ENCODE results near the gene DPY30.
"Not testable (repeated sequence)": the region's sequence is repeated elsewhere in the genome, so short reads cannot be mapped to it uniquely, and the experiment has no call there.

Gene DPY30

DNA sequence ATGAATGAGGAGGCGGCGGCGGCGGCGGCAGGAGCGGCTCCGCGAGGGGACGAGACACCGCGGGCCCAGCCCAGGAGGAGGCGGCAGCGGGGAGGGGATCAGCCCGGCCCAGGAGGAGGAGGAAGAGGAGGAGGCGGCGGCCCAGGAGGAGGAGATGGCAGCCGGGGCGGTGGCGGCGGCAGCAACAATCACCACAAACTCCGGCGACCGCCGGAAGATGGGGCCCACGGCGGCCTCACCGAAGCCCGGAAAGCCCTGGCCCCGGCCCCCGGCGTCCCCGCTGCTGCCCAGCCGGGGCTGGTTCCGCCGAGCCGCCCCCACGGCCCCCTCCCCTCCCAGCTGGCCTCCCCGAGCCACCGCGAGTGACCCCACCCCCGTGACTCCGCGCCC, 29.3 kb downstream of the DPY30 start:
- H3K4me3 ChIP-seq (ENCODE audit: low read depth, low read length): not testable (repeated sequence)

DNA sequence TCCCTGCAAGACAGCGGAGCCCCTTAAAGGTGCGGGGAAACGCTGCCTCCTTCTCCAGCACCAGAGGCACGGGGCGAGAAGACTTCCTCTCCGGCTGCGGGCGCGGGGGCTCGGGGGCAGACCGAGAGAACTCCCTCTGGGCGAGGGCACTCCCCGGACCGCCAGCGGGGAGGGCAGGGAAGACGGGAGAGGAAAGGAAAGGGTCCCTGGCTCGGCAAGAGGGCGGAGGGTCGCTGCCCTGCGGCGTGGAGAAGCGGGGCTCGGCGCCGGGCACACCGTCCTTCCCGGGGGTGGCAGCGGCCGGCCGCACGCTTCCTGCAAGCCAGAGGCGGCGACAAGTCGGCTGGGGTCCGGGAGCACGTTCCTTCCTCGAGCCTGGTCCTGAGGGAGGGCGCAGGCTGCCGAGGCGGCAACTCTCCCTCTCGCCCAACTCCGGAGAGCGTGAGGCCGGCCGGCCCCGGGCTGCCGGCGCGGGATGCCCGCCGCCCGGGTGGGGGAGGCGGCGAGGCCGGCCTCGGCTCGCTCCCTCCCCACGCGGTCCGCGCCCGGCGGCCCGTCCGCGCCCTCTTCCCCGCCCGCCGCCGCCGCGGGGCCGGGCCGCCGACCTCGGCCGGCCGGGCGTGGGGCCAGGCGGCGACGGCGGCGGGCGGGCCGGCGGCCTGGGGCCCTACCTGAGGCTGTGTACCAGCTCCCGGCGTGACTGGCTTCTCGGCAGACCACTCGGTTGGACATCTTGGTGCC, 29.9 kb downstream of the DPY30 start:
- peak overlapping the region; percentile 74 for H3K4me3 ChIP-seq (ENCODE audit: low read depth, low read length)

DNA sequence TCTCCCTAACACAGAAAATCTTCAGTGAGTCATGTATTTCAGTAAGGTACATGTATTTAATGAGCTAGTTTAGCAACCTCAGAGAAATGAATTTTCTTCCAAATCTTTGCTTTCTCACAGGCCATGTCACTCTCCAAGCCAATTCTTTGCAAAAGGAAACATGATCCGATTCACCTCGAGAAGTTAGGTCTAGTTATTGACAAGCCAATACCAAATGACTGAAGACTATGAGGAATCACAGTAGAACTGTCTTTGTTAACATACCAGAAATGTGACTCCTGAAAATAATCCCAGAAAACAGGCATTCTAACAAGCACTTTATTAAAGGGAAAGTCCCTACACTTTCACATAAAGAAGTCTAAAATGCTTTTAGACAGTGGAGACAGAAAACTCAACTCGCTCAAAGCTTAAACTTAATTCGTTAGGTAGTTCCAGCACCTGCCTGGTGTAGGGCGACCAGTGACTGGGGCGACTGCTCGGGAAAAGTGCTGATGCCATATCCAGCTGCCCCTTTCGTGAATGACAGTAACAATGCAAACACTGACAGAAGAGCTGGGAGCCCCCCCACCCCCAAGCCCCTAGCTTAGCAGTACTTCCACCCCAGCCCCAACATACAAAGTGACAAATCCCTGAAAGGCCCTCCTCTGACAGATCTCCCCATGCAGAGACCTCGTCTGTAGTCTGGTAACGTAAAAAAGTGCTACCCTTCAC, 30.6 kb downstream of the DPY30 start:
- H3K4me3 ChIP-seq (ENCODE audit: low read depth, low read length): peak overlapping the region; percentile 74

- no peak overlapping the region for H3K4me3 ChIP-seq (ENCODE audit: low read depth, low read length)
Observed at GRCh38 chr2:32007121-32007391, 32.5 kb downstream of the DPY30 start.

DNA sequence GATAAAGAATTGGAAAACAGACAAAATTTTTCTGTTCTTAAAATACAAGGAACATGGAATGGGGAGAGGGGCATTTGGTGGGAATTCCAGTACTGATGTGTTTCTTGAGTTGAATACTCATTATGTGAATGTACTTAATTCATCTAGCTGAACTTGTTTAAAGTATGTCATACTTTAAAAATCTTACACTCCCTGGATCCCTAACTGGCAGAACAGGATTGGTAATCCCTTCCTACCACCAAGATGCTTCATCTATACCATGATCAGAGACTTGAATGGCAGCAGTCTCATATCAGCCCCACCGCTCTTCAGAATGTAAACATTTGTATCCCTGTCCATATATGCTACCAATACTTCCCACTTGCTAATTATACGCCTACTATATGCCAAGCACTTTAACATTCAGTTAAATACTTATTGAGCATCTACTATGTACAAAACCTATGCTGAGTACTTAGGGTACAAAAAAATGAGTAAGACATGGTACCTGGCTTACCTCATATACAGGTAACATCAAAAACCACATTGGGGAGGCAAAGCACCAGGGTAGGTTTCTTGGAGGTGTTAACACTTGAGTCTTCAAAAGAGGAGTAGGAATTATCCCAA, 34.1 kb downstream of the DPY30 start:
- H3K4me3 ChIP-seq (ENCODE audit: low read depth, low read length): no peak overlapping the region

GRCh38 chr2:32003791-32004190, 35.8 kb downstream of the DPY30 start:
- no peak overlapping the region for H3K4me3 ChIP-seq (ENCODE audit: low read depth, low read length)

GRCh38 chr2:32002406-32002805, 37.2 kb downstream of the DPY30 start:
- H3K4me3 ChIP-seq (ENCODE audit: low read depth, low read length): no peak overlapping the region

- no peak overlapping the region for H3K4me3 ChIP-seq (ENCODE audit: low read depth, low read length)
Observed at GRCh38 chr2:31999438-31999837, 40.2 kb downstream of the DPY30 start.

GRCh38 chr2:31998731-31999383, 40.7 kb downstream of the DPY30 start:
- H3K4me3 ChIP-seq (ENCODE audit: low read depth, low read length): no peak overlapping the region

- no peak overlapping the region for H3K4me3 ChIP-seq (ENCODE audit: low read depth, low read length)
Observed at GRCh38 chr2:31997653-31998052, 42.0 kb downstream of the DPY30 start.

DNA sequence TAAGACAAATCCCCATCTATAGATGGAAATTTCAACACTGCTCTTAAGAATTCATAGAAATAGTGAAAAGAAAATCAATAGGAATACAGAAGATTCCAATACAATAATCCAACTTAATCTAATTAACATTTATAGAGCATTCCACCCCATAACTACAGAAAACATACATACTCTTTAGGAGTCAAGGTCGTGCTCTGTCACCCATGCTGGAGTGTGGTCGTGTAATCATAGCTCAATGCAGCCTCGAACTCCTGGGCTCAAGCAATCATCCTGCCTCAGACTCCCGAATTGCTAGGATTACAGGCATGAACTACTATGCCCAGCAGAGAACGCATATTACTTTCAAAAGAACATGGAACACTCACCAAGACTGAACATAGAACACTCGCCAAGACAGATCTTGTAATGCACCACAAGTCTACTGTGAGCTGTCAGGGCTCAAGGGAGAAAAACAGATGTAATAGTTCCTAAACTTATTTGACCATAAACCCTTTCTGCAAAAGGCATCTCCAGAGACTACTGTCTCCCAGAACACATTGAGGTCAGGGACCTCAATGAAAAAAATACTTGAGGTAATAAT, 42.9 kb downstream of the DPY30 start:
- H3K4me3 ChIP-seq (ENCODE audit: low read depth, low read length): no peak overlapping the region

DNA sequence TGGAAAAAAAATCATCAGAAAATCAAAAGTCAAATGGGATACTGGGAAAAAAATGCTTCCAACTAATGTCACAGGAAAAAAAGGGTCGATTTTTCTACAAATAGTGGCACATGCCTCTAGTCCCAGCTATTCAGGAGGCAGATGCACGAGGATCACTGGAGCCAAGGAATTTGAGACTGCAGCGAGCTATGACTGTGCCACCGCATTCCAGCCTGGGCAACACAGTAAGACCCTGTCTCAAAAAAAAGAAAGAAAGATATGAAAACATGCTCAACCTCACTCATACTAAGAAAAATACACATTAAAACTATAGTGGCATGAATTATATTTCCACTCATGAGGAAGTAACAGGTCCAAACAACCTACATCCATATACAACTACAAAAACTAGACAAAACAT, 46.7 kb downstream of the DPY30 start:
- H3K4me3 ChIP-seq (ENCODE audit: low read depth, low read length): no peak overlapping the region

DNA sequence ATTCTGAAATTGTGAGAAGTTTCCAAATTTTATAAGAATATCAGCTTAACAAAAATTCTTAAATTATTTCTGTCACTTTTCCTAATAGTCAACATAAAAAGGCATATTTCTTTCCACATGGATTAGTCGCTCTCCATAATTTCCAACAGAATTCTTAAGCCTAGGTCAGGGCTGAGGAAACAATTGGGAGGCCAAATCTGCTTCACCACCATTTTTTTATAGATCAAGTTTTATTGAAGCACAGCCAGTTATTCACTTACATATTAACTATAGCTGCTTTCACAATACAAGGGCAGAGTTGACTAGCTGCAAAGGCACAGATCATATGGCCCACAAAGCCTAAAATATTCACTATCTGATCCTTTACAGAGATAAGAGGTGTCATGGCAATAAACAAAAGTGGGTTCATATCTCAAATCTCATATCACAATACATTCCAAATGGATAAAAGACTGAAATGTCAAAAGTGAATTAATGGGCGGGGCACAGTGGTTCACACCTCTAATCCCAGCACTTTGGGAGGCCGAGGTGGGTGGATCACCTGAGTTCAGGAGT, 47.5 kb downstream of the DPY30 start:
- H3K4me3 ChIP-seq (ENCODE audit: low read depth, low read length): no peak overlapping the region

- no peak overlapping the region for H3K4me3 ChIP-seq (ENCODE audit: low read depth, low read length)
Observed at GRCh38 chr2:31989946-31990345, 49.7 kb downstream of the DPY30 start.

- no peak overlapping the region for H3K4me3 ChIP-seq (ENCODE audit: low read depth, low read length)
Observed at GRCh38 chr2:31987454-31988220, 52.0 kb downstream of the DPY30 start.

- H3K4me3 ChIP-seq (ENCODE audit: low read depth, low read length): no peak overlapping the region
Observed at GRCh38 chr2:31986906-31987305, 52.7 kb downstream of the DPY30 start.

- no peak overlapping the region for H3K4me3 ChIP-seq (ENCODE audit: low read depth, low read length)
Observed at GRCh38 chr2:31983762-31984467, 55.7 kb downstream of the DPY30 start.

GRCh38 chr2:31980674-31981356, 58.8 kb downstream of the DPY30 start:
- H3K4me3 ChIP-seq (ENCODE audit: low read depth, low read length): no peak overlapping the region

GRCh38 chr2:31979956-31980355, 59.6 kb downstream of the DPY30 start:
- H3K4me3 ChIP-seq (ENCODE audit: low read depth, low read length): no peak overlapping the region
